ENCODE data around the gene KLHL42. TPM values are rescaled to one million over a fixed set of nuclear protein-coding genes. Genes with fewer than 3 reads are reported as not detected.

The KLHL42 gene
- total and polyA plus RNA-seq, 2 of the 13 experiments (the other 11 are each of a cell fraction or from before 2014, with no cell fraction given): 13.5 to 14.0 TPM

DNA sequence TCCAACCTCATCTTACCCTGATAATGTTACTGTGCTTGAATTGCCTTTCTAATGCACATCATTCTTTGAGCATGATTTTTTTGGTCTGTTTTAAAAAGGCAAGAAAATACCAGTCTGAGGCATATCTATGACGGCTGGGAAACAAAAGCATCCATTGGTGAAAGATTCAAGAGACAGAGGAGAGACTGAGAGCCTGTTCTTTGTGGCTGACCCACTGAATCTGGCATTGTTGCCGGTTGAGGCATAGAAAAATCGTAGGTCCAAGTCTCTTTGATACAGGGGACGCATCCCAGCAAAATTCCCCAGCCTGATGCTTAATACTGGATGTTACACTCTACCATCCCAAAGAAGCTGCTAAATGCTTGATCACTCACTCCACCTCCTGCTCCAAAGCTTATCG lies 2.9 kb upstream of the KLHL42 start:
- CTCF ChIA-PET (ENCODE audit: low intra/inter-chr PET ratio, low total read pairs): no interaction called here

More for the DNA sequence above, 2.9 kb upstream of the KLHL42 start:
- Histone ChIP-seq H3K4me1 (ENCODE audit: insufficient read depth, low read length) (peaks cover 28% of the 10 kb centered on the region), H3K27me3 (ENCODE audit: control insufficient read depth in 1 of 2, insufficient read depth in 2 of 2, low read length in 2 of 2) (no peaks in the 10 kb centered on the region), H3K4me3 (replicated peaks in 1 of 3; ENCODE audit: insufficient read depth in 1 of 3, low read depth in 2 of 3, low read length in 3 of 3) (no peak overlapping the region), H3K36me3 (replicated peaks in 1 of 2; ENCODE audit: control insufficient read depth in 1 of 2, insufficient read depth in 2 of 2, low read length in 2 of 2) (no peaks in the 10 kb centered on the region), H4K20me1 (ENCODE audit: insufficient read depth, low read length) (no peaks in the 10 kb centered on the region), H3K4me2 (ENCODE audit: low read depth, low read length) (no peak overlapping the region), H3K9me3 (ENCODE audit: low read length) (no peaks in the 10 kb centered on the region), H3K9ac (ENCODE audit: insufficient read depth, low read depth, low read length) (no peak overlapping the region), H3K27ac (ENCODE audit: extremely low read length, insufficient read depth, low read length) (no peak overlapping the region), H3K79me2 (ENCODE audit: insufficient read depth, low read length) (peaks cover 13% of the 10 kb centered on the region), H2AFZ (ENCODE audit: low read length) (no peak overlapping the region)
- POLR2A ChIA-PET: no interaction called here
- no TSS peak for BruUV-seq (replicated peaks)
- TF ChIP-seq ZNF207 (IDR thresholded peaks at IDR 0.05; ENCODE audit: borderline replicate concordance) (no peak), FLYWCH1 (CRISPR knock-in tag; IDR thresholded peaks at IDR 0.05) (no peak), ZBTB7A (CRISPR knock-in tag; IDR thresholded peaks at IDR 0.05) (no peak), SCMH1 (CRISPR knock-in tag; IDR thresholded peaks at IDR 0.05; ENCODE audit: borderline replicate concordance) (no peak), ZNF607 (CRISPR knock-in tag; IDR thresholded peaks at IDR 0.05; ENCODE audit: borderline replicate concordance) (no peak), MIXL1 (CRISPR knock-in tag; IDR thresholded peaks at IDR 0.05) (no peak), ZBTB42 (CRISPR knock-in tag; IDR thresholded peaks at IDR 0.05) (no peak)
- TF ChIP-seq, protein P1, sequence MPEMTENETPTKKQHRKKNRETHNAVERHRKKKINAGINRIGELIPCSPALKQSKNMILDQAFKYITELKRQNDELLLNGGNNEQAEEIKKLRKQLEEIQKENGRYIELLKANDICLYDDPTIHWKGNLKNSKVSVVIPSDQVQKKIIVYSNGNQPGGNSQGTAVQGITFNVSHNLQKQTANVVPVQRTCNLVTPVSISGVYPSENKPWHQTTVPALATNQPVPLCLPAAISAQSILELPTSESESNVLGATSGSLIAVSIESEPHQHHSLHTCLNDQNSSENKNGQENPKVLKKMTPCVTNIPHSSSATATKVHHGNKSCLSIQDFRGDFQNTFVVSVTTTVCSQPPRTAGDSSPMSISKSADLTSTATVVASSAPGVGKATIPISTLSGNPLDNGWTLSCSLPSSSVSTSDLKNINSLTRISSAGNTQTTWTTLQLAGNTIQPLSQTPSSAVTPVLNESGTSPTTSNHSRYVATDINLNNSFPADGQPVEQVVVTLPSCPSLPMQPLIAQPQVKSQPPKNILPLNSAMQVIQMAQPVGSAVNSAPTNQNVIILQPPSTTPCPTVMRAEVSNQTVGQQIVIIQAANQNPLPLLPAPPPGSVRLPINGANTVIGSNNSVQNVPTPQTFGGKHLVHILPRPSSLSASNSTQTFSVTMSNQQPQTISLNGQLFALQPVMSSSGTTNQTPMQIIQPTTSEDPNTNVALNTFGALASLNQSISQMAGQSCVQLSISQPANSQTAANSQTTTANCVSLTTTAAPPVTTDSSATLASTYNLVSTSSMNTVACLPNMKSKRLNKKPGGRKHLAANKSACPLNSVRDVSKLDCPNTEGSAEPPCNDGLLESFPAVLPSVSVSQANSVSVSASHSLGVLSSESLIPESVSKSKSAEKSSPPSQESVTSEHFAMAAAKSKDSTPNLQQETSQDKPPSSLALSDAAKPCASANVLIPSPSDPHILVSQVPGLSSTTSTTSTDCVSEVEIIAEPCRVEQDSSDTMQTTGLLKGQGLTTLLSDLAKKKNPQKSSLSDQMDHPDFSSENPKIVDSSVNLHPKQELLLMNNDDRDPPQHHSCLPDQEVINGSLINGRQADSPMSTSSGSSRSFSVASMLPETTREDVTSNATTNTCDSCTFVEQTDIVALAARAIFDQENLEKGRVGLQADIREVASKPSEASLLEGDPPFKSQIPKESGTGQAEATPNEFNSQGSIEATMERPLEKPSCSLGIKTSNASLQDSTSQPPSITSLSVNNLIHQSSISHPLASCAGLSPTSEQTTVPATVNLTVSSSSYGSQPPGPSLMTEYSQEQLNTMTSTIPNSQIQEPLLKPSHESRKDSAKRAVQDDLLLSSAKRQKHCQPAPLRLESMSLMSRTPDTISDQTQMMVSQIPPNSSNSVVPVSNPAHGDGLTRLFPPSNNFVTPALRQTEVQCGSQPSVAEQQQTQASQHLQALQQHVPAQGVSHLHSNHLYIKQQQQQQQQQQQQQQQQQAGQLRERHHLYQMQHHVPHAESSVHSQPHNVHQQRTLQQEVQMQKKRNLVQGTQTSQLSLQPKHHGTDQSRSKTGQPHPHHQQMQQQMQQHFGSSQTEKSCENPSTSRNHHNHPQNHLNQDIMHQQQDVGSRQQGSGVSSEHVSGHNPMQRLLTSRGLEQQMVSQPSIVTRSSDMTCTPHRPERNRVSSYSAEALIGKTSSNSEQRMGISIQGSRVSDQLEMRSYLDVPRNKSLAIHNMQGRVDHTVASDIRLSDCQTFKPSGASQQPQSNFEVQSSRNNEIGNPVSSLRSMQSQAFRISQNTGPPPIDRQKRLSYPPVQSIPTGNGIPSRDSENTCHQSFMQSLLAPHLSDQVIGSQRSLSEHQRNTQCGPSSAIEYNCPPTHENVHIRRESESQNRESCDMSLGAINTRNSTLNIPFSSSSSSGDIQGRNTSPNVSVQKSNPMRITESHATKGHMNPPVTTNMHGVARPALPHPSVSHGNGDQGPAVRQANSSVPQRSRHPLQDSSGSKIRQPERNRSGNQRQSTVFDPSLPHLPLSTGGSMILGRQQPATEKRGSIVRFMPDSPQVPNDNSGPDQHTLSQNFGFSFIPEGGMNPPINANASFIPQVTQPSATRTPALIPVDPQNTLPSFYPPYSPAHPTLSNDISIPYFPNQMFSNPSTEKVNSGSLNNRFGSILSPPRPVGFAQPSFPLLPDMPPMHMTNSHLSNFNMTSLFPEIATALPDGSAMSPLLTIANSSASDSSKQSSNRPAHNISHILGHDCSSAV (CRISPR knock-in tag; IDR thresholded peaks at IDR 0.05; ENCODE audit: borderline replicate concordance): no peak
- TF ChIP-seq, protein P2, sequence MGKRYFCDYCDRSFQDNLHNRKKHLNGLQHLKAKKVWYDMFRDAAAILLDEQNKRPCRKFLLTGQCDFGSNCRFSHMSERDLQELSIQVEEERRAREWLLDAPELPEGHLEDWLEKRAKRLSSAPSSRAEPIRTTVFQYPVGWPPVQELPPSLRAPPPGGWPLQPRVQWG (CRISPR knock-in tag; IDR thresholded peaks at IDR 0.05; ENCODE audit: borderline replicate concordance, low read depth): no peak
- 79% methylated on average over 5 of the region's 5 CpGs for WGBS (ENCODE audit: low lambda C conversion rate)
- FAIRE-seq (no peak), ATAC-seq (no peak), DNase-seq (ENCODE audit: low spot score) (no peak)
- intact Hi-C loops (cut with micrococcal nuclease; ENCODE audit: unreplicated experiment) (no loop called here), in situ Hi-C loops (cut with HindIII; ENCODE audit: extremely low pct_ligation_motif_present, low pct_unique_long_range_greater_than_20kb) (no loop called here)
